Transverse colon (tissue), 3 donors: ENCODE data around the gene PDE7B.

Experiments
- POLR2A ChIP-seq: fragments of 450-650 bp; IDR thresholded peaks from one replicate; pipeline ENCODE4 v1.6.1; 2016; ENCODE audit warnings: antibody characterized with exemption, mild to moderate bottlenecking, moderate library complexity
- POLR2AphosphoS5 ChIP-seq, 3 donors: sonication (generic); formaldehyde crosslinking; IDR thresholded peaks; one replicate each; pipeline ENCODE4 v1.6.1; 2016; ENCODE audit warnings: antibody characterized with exemption in 3 of 3

DNA sequence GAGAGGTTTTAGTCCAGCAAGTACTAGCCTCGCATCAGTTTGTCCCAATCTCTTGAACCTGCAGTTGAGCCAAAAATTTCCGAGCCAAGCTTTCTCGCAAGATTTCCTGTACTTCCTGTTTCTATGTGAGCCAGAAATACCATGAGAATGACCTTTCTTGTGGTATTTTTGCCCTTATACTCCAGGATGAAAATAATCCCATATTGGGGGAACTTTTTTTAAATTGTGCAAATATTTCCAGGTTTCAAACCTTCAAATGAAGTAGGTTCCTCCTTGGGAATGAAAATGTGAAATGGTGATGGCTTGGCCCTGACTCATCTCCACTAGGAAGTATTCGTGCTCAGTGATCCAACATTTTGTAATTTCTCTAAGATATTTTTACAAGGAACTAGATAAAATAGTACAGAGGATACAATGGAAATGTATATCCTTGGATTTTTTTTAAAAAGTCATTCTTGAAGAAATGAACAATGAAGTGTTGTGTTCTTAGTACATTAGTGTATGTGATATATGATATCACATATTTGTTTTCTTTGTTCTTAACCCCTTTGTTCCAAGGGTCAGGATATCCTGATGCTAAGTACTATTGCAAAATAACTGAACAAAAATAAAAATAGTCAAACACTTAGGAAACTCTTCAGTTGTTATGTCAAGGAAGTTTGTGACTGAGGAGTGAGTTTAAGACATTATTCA lies 184.0 kb downstream of the PDE7B start:
- no peak for TF ChIP-seq POLR2AphosphoS5 (IDR thresholded peaks at IDR 0.05)
- no peak for TF ChIP-seq POLR2A
